Lower leg skin (tissue), 4 donors: ENCODE results near the gene MAP2K6. TPM values are rescaled to one million over a fixed set of nuclear protein-coding genes. Genes with fewer than 3 reads are reported as not detected.

Source experiments
- DNase-seq, 2 donors: peaks; one replicate each; pipeline ENCODE4 v3.0.0-alpha.2; 2019; ENCODE audit warnings: low spot score in 2 of 2
- H3K4me3 ChIP-seq: fragments of 200-600 bp; sonication (generic); 2 replicates; pipeline ENCODE4 v1.5.1; 2017; ENCODE audit warnings: mild to moderate bottlenecking, low read depth; ENCODE audit not compliant: poor library complexity, severe bottlenecking
- CTCF ChIP-seq, 3 donors: fragments of 450-650 bp; IDR thresholded peaks; one replicate each; pipeline ENCODE4 v1.5.1; 2016; ENCODE audit warnings: antibody characterized with exemption in 3 of 3, mild to moderate bottlenecking in 3 of 3, moderate library complexity in 2 of 3
- POLR2A ChIP-seq, 2 donors: fragments of 450-650 bp; IDR thresholded peaks; one replicate each; pipeline ENCODE4 v1.6.1; 2016 to 2017; ENCODE audit warnings: antibody characterized with exemption in 2 of 2, mild to moderate bottlenecking in 1 of 2, moderate library complexity in 1 of 2
- WGBS, 2 donors: methylation state at CpG; one replicate each; pipeline ENCODE4 v1.1.5; 2018; 5-methylcytosine and 5-hydroxymethylcytosine counted together
- intact Hi-C: fragments of 100-400 bp; cut with DNase I; formaldehyde crosslinking; loops from one replicate; pipeline ENCODE4 v1.15.0; 2023; ENCODE audit warnings: low total_unique reads
- total RNA-seq, 4 donors: library from RNA; depleted of rRNA; stranded (reverse); fragments of >200 nt; gene quantifications; one replicate each; pipeline ENCODE4 v1.1.0, GENCODE V29; 2016

MAP2K6 gene
- total RNA-seq, 4 donors from 2014 or later: 1.7 to 4.4 (median 2.0) TPM

- no peak overlapping the region for H3K4me3 ChIP-seq
- intact Hi-C loops: no loop called here
- 81 to 82% methylated on average over 11 of the region's 11 CpGs for WGBS, 2 donors
- no peak for TF ChIP-seq POLR2A (IDR thresholded peaks at IDR 0.05)
- no peak for TF ChIP-seq CTCF (IDR thresholded peaks at IDR 0.05)
- no peak for DNase-seq
These were observed 47.5 kb downstream of the MAP2K6 start for GRCh38 chr17:69461951-69462369.

GRCh38 chr17:69462882-69463281 is 48.4 kb downstream of the MAP2K6 start:
- no peak for DNase-seq
- H3K4me3 ChIP-seq: no peak overlapping the region
- intact Hi-C loops: no loop called here
- no peak for TF ChIP-seq CTCF (IDR thresholded peaks at IDR 0.05)
- TF ChIP-seq POLR2A (IDR thresholded peaks at IDR 0.05): no peak
- 92 to 96% methylated on average over 8 of the region's 8 CpGs for WGBS, 2 donors

GRCh38 chr17:69466451-69466850 is 52.0 kb downstream of the MAP2K6 start:
- no peak for DNase-seq
- no peak overlapping the region for H3K4me3 ChIP-seq
- intact Hi-C loops: no loop called here
- no peak for TF ChIP-seq POLR2A (IDR thresholded peaks at IDR 0.05)
- TF ChIP-seq CTCF (IDR thresholded peaks at IDR 0.05): no peak
- WGBS, 2 donors: 56 to 72% methylated on average over 6 of the region's 6 CpGs

- 92 to 96% methylated on average over 3 of the region's 3 CpGs for whole genome bisulfite sequencing, 2 donors
- no peak for DNase-seq
- H3K4me3 ChIP-seq: no peak overlapping the region
- no peak for TF ChIP-seq POLR2A (IDR thresholded peaks at IDR 0.05)
- TF ChIP-seq CTCF (IDR thresholded peaks at IDR 0.05): no peak
- intact Hi-C loops: no loop called here
These were observed 52.6 kb downstream of the MAP2K6 start for GRCh38 chr17:69466905-69467667.

GRCh38 chr17:69468207-69468606 is 53.7 kb downstream of the MAP2K6 start:
- WGBS, 2 donors: 75 to 77% methylated on average over 5 of the region's 5 CpGs
- intact Hi-C loops: no loop called here
- no peak for TF ChIP-seq CTCF (IDR thresholded peaks at IDR 0.05)
- no peak for TF ChIP-seq POLR2A (IDR thresholded peaks at IDR 0.05)
- DNase-seq: no peak
- no peak overlapping the region for H3K4me3 ChIP-seq

GRCh38 chr17:69470702-69471101 is 56.2 kb downstream of the MAP2K6 start:
- intact Hi-C loops: no loop called here
- TF ChIP-seq POLR2A (IDR thresholded peaks at IDR 0.05) (no peak), CTCF (IDR thresholded peaks at IDR 0.05) (no peak)
- WGBS, 2 donors: 73 to 95% methylated on average over 2 of the region's 2 CpGs
- no peak overlapping the region for H3K4me3 ChIP-seq
- no peak for DNase-seq
